Naive B cell (primary cell): ENCODE measurements around the gene ZDHHC22. TPM values are rescaled to one million over a fixed set of nuclear protein-coding genes. Genes with fewer than 3 reads are reported as not detected.

Source experiments
- ATAC-seq, 2 donors: fragments of 150-1000 bp; cut with Tn5 transposase; 2 replicates each; pipeline ENCODE4 v1.10.0; 2021; ENCODE audit warnings: low read depth in 2 of 2, mild to moderate bottlenecking in 2 of 2, moderate library complexity in 2 of 2
- DNase-seq: peaks from one replicate; pipeline ENCODE4 v3.0.0; 2022
- H3K27ac Mint-ChIP-seq, 6 donors: one replicate each; pipeline ENCODE4 v1.8.0; 2020 to 2022; ENCODE audit warnings: mild to moderate bottlenecking in 6 of 6, mixed read lengths in 6 of 6, moderate library complexity in 5 of 6, inconsistent platforms in 2 of 6
- H3K27me3 Mint-ChIP-seq, 3 donors: one replicate each; pipeline ENCODE4 v1.8.0; 2021 to 2022; ENCODE audit warnings: mixed read lengths in 3 of 3, mild to moderate bottlenecking in 1 of 3
- H3K36me3 Mint-ChIP-seq, 2 donors: one replicate each; pipeline ENCODE4 v1.8.0; 2020 to 2022; ENCODE audit warnings: mixed read lengths in 2 of 2, inconsistent platforms in 1 of 2, mild to moderate bottlenecking in 1 of 2
- H3K4me1 Mint-ChIP-seq, 3 donors: one replicate each; pipeline ENCODE4 v1.8.0; 2020 to 2022; ENCODE audit warnings: mixed read lengths in 3 of 3, inconsistent platforms in 1 of 3, mild to moderate bottlenecking in 1 of 3, moderate library complexity in 1 of 3
- H3K4me3 Mint-ChIP-seq, 8 donors: one replicate each; pipeline ENCODE4 v1.8.0; 2020 to 2022; ENCODE audit warnings: mild to moderate bottlenecking in 8 of 8, mixed read lengths in 8 of 8, moderate library complexity in 8 of 8, inconsistent platforms in 2 of 8
- H3K9me3 Mint-ChIP-seq, 7 donors: one replicate each; pipeline ENCODE4 v1.8.0; 2020 to 2022; ENCODE audit warnings: mixed read lengths in 7 of 7, mild to moderate bottlenecking in 5 of 7, inconsistent platforms in 2 of 7, moderate library complexity in 1 of 7
- polyA plus RNA-seq, 6 donors: library from polyadenylated mRNA; unstranded; fragments of 300-500 nt; fragmentation: Illumina TruSeq; gene quantifications; one replicate each; pipeline ENCODE4 v1.2.3, GENCODE V29; 2021; ENCODE audit warnings: low read depth in 6 of 6

ZDHHC22 gene
- polyA plus RNA-seq, 6 donors from 2014 or later: not detected

GRCh38 chr14:77103951-77104350 is 37.6 kb downstream of the ZDHHC22 start:
- no peak for DNase-seq
- no peaks in the 10 kb centered on the region for H3K27me3 Mint-ChIP-seq
- peaks cover 4 to 25% of the 10 kb centered on the region in 2 donors for H3K36me3 Mint-ChIP-seq
- H3K27ac Mint-ChIP-seq: peak overlapping the region in 2 of 6 donors; percentile 51 to 77
- ATAC-seq: no peak
- peaks cover 42 to 70% (median 59%) of the 10 kb centered on the region in 3 donors for H3K4me1 Mint-ChIP-seq
- H3K4me3 Mint-ChIP-seq: no peak overlapping the region
- H3K9me3 Mint-ChIP-seq: no peaks in the 10 kb centered on the region

- Mint-ChIP-seq H3K27ac (peak overlapping the region in 1 of 6 donors; percentile 51), H3K4me1 (peaks cover 42 to 70% (median 60%) of the 10 kb centered on the region in 3 donors), H3K27me3 (no peaks in the 10 kb centered on the region), H3K36me3 (peaks cover under 1 to 25% of the 10 kb centered on the region in 2 donors), H3K4me3 (no peak overlapping the region), H3K9me3 (no peaks in the 10 kb centered on the region)
- DNase-seq: no peak
- no peak for ATAC-seq
These were observed 38.1 kb downstream of the ZDHHC22 start for GRCh38 chr14:77103475-77103874.

GRCh38 chr14:77102154-77102553 is 39.4 kb downstream of the ZDHHC22 start:
- Mint-ChIP-seq H3K36me3 (peaks cover 0 to 16% of the 10 kb centered on the region in 2 donors), H3K9me3 (no peaks in the 10 kb centered on the region), H3K4me3 (peak overlapping the region in 2 of 8 donors; percentile 16 to 26), H3K27ac (peak overlapping the region in 1 of 6 donors; percentile 9), H3K4me1 (peaks cover 56 to 70% (median 66%) of the 10 kb centered on the region in 3 donors), H3K27me3 (no peaks in the 10 kb centered on the region)
- no peak for ATAC-seq
- no peak for DNase-seq

GRCh38 chr14:77100961-77101360 is 40.6 kb downstream of the ZDHHC22 start:
- peaks cover 0 to 12% of the 10 kb centered on the region in 2 donors for H3K36me3 Mint-ChIP-seq
- no peak for DNase-seq

GRCh38 chr14:77099425-77100167 is 42.0 kb downstream of the ZDHHC22 start:
- peak overlapping the region in 5 of 6 donors; percentile 47 to 99 (median 97) for H3K27ac Mint-ChIP-seq
- H3K27me3 Mint-ChIP-seq: no peaks in the 10 kb centered on the region
- H3K9me3 Mint-ChIP-seq: no peaks in the 10 kb centered on the region
- DNase-seq (no peak), ATAC-seq (no peak)
- peaks cover 62 to 78% (median 77%) of the 10 kb centered on the region in 3 donors for H3K4me1 Mint-ChIP-seq
- H3K36me3 Mint-ChIP-seq: peaks cover 0 to 9% of the 10 kb centered on the region in 2 donors
- H3K4me3 Mint-ChIP-seq: peak overlapping the region; percentile 93 to 99 (median 96)

More at GRCh38 chr14:77100961-77101360, 40.6 kb downstream of the ZDHHC22 start:
- H3K27me3 Mint-ChIP-seq: no peaks in the 10 kb centered on the region
- H3K27ac Mint-ChIP-seq: peak overlapping the region in 4 of 6 donors; percentile 6 to 22 (median 9)
- no peak for ATAC-seq
- no peaks in the 10 kb centered on the region for H3K9me3 Mint-ChIP-seq
- peaks cover 60 to 82% (median 75%) of the 10 kb centered on the region in 3 donors for H3K4me1 Mint-ChIP-seq
- H3K4me3 Mint-ChIP-seq: peak overlapping the region in 7 of 8 donors; percentile 22 to 85 (median 45)

- ATAC-seq (no peak), DNase-seq (no peak)
- Mint-ChIP-seq H3K9me3 (no peaks in the 10 kb centered on the region), H3K27ac (peak overlapping the region; percentile 97 to 100 (median 99)), H3K4me1 (peaks cover 56 to 71% (median 70%) of the 10 kb centered on the region in 3 donors), H3K27me3 (no peaks in the 10 kb centered on the region), H3K36me3 (peaks cover 0 to under 1% of the 10 kb centered on the region in 2 donors), H3K4me3 (peak overlapping the region; percentile 93 to 99 (median 96))
These were observed 42.9 kb downstream of the ZDHHC22 start for GRCh38 chr14:77098529-77099353.

- Mint-ChIP-seq H3K27ac (peak within 1 kb of the TSS; percentile 97 to 100 (median 99)), H3K4me1 (peaks cover 53 to 68% (median 65%) of the 10 kb centered on the region in 3 donors), H3K9me3 (no peaks in the 10 kb centered on the region), H3K27me3 (no peaks in the 10 kb centered on the region), H3K36me3 (no peaks in the 10 kb centered on the region), H3K4me3 (peak within 1 kb of the TSS; percentile 93 to 99 (median 96))
- ATAC-seq (peak; percentile 79 to 83), DNase-seq (peak; percentile 99)
These were observed 43.7 kb downstream of the ZDHHC22 start, which contains the start of gene CIPC for GRCh38 chr14:77097700-77098528. TSS of gene CIPC (plus strand) at chr14:77098258. CDS start at chr14:77105709, 7,451 bp downstream.

GRCh38 chr14:77097006-77097699 is 44.4 kb downstream of the ZDHHC22 start:
- H3K27me3 Mint-ChIP-seq: no peaks in the 10 kb centered on the region
- peak overlapping the region; percentile 97 to 100 (median 99) for H3K27ac Mint-ChIP-seq
- no peaks in the 10 kb centered on the region for H3K36me3 Mint-ChIP-seq
- DNase-seq: no peak
- peak; percentile 14 to 15 for ATAC-seq
- no peaks in the 10 kb centered on the region for H3K9me3 Mint-ChIP-seq
- H3K4me3 Mint-ChIP-seq: peak overlapping the region; percentile 93 to 99 (median 96)
- peaks cover 53 to 64% (median 60%) of the 10 kb centered on the region in 3 donors for H3K4me1 Mint-ChIP-seq

- ATAC-seq: no peak
- Mint-ChIP-seq H3K9me3 (peaks cover 0 to 14% (median 13%) of the 10 kb centered on the region in 7 donors), H3K4me3 (peak overlapping the region in 4 of 8 donors; percentile 7 to 84 (median 44))
These were observed 46.8 kb downstream of the ZDHHC22 start for GRCh38 chr14:77094672-77095284.

GRCh38 chr14:77092676-77093075 is 48.9 kb downstream of the ZDHHC22 start:
- Mint-ChIP-seq H3K36me3 (peaks cover 0 to 10% of the 10 kb centered on the region in 2 donors), H3K27ac (no peak overlapping the region), H3K4me3 (no peak overlapping the region), H3K27me3 (peaks cover 0 to 10% (median 9%) of the 10 kb centered on the region in 3 donors), H3K4me1 (peaks cover 13 to 21% (median 19%) of the 10 kb centered on the region in 3 donors), H3K9me3 (peaks cover 0 to 14% (median 13%) of the 10 kb centered on the region in 7 donors)
- no peak for DNase-seq
- ATAC-seq: no peak

More at GRCh38 chr14:77094672-77095284, 46.8 kb downstream of the ZDHHC22 start:
- H3K27me3 Mint-ChIP-seq: peaks cover 0 to 4% (median 3%) of the 10 kb centered on the region in 3 donors
- H3K4me1 Mint-ChIP-seq: peaks cover 34 to 42% (median 37%) of the 10 kb centered on the region in 3 donors
- peaks cover 0 to 10% of the 10 kb centered on the region in 2 donors for H3K36me3 Mint-ChIP-seq
- DNase-seq: peak; percentile 70
- peak overlapping the region in 4 of 6 donors; percentile 28 to 94 (median 72) for H3K27ac Mint-ChIP-seq

GRCh38 chr14:77091518-77091917 is 50.1 kb downstream of the ZDHHC22 start:
- ATAC-seq (no peak), DNase-seq (no peak)
- Mint-ChIP-seq H3K9me3 (peaks cover 0 to 14% (median 13%) of the 10 kb centered on the region in 7 donors), H3K36me3 (peaks cover 0 to 10% of the 10 kb centered on the region in 2 donors), H3K27me3 (peaks cover under 1 to 10% (median 9%) of the 10 kb centered on the region in 3 donors), H3K4me3 (no peak overlapping the region), H3K27ac (peak overlapping the region in 2 of 6 donors; percentile 3 to 12), H3K4me1 (peaks cover 4 to 13% (median 10%) of the 10 kb centered on the region in 3 donors)
